Stimulated activated naive B cell treated with anti-CD40 and anti-IgM and Interleukin-4, amounts not matched to agents 10 μg/mL and 1 μg/mL and 100 μg/mL, for 72 hours (primary cell): ENCODE results near the gene RNF150.
A peak's percentile ranks its signal among the peaks of the same experiment; 100 is the strongest.
"Not testable (repeated sequence)": the region's sequence is repeated elsewhere in the genome, so short reads cannot be mapped to it uniquely, and the experiment has no call there.

Experiments
- ATAC-seq, 2 donors: fragments of 150-1000 bp; cut with Tn5 transposase; replicated peaks; 2 replicates each; pipeline ENCODE4 v1.10.0; 2021; ENCODE audit warnings: moderate library complexity in 1 of 2
- DNase-seq: peaks from one replicate; pipeline ENCODE4 v3.0.0; 2021
- H3K27ac Mint-ChIP-seq: one replicate; pipeline ENCODE4 v1.8.0; 2022; ENCODE audit warnings: mild to moderate bottlenecking, mixed read lengths
- H3K27me3 Mint-ChIP-seq, 2 donors: one replicate each; pipeline ENCODE4 v1.8.0; 2022; ENCODE audit warnings: mixed read lengths in 2 of 2
- H3K36me3 Mint-ChIP-seq, 2 donors: one replicate each; pipeline ENCODE4 v1.8.0; 2022; ENCODE audit warnings: mixed read lengths in 2 of 2, mild to moderate bottlenecking in 1 of 2
- H3K4me1 Mint-ChIP-seq, 2 donors: one replicate each; pipeline ENCODE4 v1.8.0; 2022; ENCODE audit warnings: mixed read lengths in 2 of 2, mild to moderate bottlenecking in 1 of 2
- H3K4me3 Mint-ChIP-seq, 2 donors: one replicate each; pipeline ENCODE4 v1.8.0; 2022; ENCODE audit warnings: mild to moderate bottlenecking in 2 of 2, mixed read lengths in 2 of 2, moderate library complexity in 1 of 2
- H3K9me3 Mint-ChIP-seq, 2 donors: one replicate each; pipeline ENCODE4 v1.8.0; 2022; ENCODE audit warnings: mixed read lengths in 2 of 2, mild to moderate bottlenecking in 1 of 2

The RNF150 gene

GRCh38 chr4:141077611-141078225 lies 55.6 kb downstream of the RNF150 start:
- DNase-seq (no peak), ATAC-seq (no peak)
- Mint-ChIP-seq H3K4me1 (no peaks in the 10 kb centered on the region), H3K4me3 (no peak overlapping the region), H3K36me3 (no peaks in the 10 kb centered on the region), H3K9me3 (no peaks in the 10 kb centered on the region), H3K27ac (no peak overlapping the region), H3K27me3 (no peaks in the 10 kb centered on the region)

GRCh38 chr4:141075553-141075952 lies 57.7 kb downstream of the RNF150 start:
- no peaks in the 10 kb centered on the region for H3K9me3 Mint-ChIP-seq
- ATAC-seq, result no peak

GRCh38 chr4:141074098-141074878 lies 59.0 kb downstream of the RNF150 start:
- Mint-ChIP-seq H3K4me3 (no peak overlapping the region), H3K9me3 (no peaks in the 10 kb centered on the region), H3K27ac (no peak overlapping the region), H3K27me3 (no peaks in the 10 kb centered on the region), H3K4me1 (no peaks in the 10 kb centered on the region), H3K36me3 (no peaks in the 10 kb centered on the region)
- DNase-seq (no peak), ATAC-seq (peak in 1 of 2 donors; percentile 34)

More at GRCh38 chr4:141075553-141075952, 57.7 kb downstream of the RNF150 start:
- Mint-ChIP-seq H3K27me3 (no peaks in the 10 kb centered on the region), H3K4me3 (no peak overlapping the region), H3K4me1 (no peaks in the 10 kb centered on the region), H3K36me3 (no peaks in the 10 kb centered on the region), H3K27ac (no peak overlapping the region)
- no peak for DNase-seq

- Mint-ChIP-seq H3K9me3 (no peaks in the 10 kb centered on the region), H3K27me3 (no peaks in the 10 kb centered on the region), H3K4me3 (no peak overlapping the region), H3K36me3 (no peaks in the 10 kb centered on the region), H3K4me1 (no peaks in the 10 kb centered on the region), H3K27ac (no peak overlapping the region)
- ATAC-seq, result no peak
- no peak for DNase-seq
These were observed 66.6 kb downstream of the RNF150 start for GRCh38 chr4:141066690-141067089.

GRCh38 chr4:141065872-141066271 lies 67.4 kb downstream of the RNF150 start:
- no peaks in the 10 kb centered on the region for H3K9me3 Mint-ChIP-seq
- no peaks in the 10 kb centered on the region for H3K27me3 Mint-ChIP-seq
- H3K36me3 Mint-ChIP-seq, result no peaks in the 10 kb centered on the region
- no peak overlapping the region for H3K4me3 Mint-ChIP-seq
- ATAC-seq (no peak), DNase-seq (no peak)
- H3K4me1 Mint-ChIP-seq, result no peaks in the 10 kb centered on the region
- no peak overlapping the region for H3K27ac Mint-ChIP-seq

GRCh38 chr4:141062651-141063050 lies 70.6 kb downstream of the RNF150 start:
- ATAC-seq (no peak), DNase-seq (no peak)
- no peaks in the 10 kb centered on the region for H3K36me3 Mint-ChIP-seq
- H3K27ac Mint-ChIP-seq, result no peak overlapping the region
- H3K4me3 Mint-ChIP-seq, result no peak overlapping the region
- no peaks in the 10 kb centered on the region for H3K9me3 Mint-ChIP-seq
- peaks cover 0 to 3% of the 10 kb centered on the region in 2 donors for H3K27me3 Mint-ChIP-seq
- H3K4me1 Mint-ChIP-seq, result no peaks in the 10 kb centered on the region

- no peaks in the 10 kb centered on the region for H3K4me1 Mint-ChIP-seq
- no peaks in the 10 kb centered on the region for H3K9me3 Mint-ChIP-seq
- H3K36me3 Mint-ChIP-seq, result no peaks in the 10 kb centered on the region
- H3K4me3 Mint-ChIP-seq, result no peak overlapping the region
- H3K27me3 Mint-ChIP-seq, result peaks cover 0 to 3% of the 10 kb centered on the region in 2 donors
- H3K27ac Mint-ChIP-seq, result no peak overlapping the region
- DNase-seq, result no peak
- ATAC-seq, result no peak
These were observed 74.4 kb downstream of the RNF150 start for GRCh38 chr4:141058591-141059512.

- H3K9me3 Mint-ChIP-seq, result no peaks in the 10 kb centered on the region
- H3K27me3 Mint-ChIP-seq, result peaks cover 0 to 3% of the 10 kb centered on the region in 2 donors
- no peak overlapping the region for H3K27ac Mint-ChIP-seq
- ATAC-seq (no peak), DNase-seq (no peak)
- no peaks in the 10 kb centered on the region for H3K36me3 Mint-ChIP-seq
- H3K4me1 Mint-ChIP-seq, result no peaks in the 10 kb centered on the region
- no peak overlapping the region for H3K4me3 Mint-ChIP-seq
These were observed 75.7 kb downstream of the RNF150 start for GRCh38 chr4:141057582-141057981.

GRCh38 chr4:141056473-141056872 lies 76.8 kb downstream of the RNF150 start:
- Mint-ChIP-seq H3K27ac (no peak overlapping the region), H3K9me3 (peaks cover 0 to 6% of the 10 kb centered on the region in 2 donors), H3K4me1 (no peaks in the 10 kb centered on the region), H3K27me3 (peaks cover 0 to 8% of the 10 kb centered on the region in 2 donors), H3K36me3 (no peaks in the 10 kb centered on the region), H3K4me3 (no peak overlapping the region)
- ATAC-seq, result no peak
- no peak for DNase-seq

GRCh38 chr4:141054446-141054845 lies 78.8 kb downstream of the RNF150 start:
- H3K9me3 Mint-ChIP-seq, result peaks cover 7 to 12% of the 10 kb centered on the region in 2 donors
- ATAC-seq (no peak), DNase-seq (no peak)
- H3K36me3 Mint-ChIP-seq, result no peaks in the 10 kb centered on the region
- no peak overlapping the region for H3K27ac Mint-ChIP-seq
- peaks cover 0 to 5% of the 10 kb centered on the region in 2 donors for H3K27me3 Mint-ChIP-seq
- no peak overlapping the region for H3K4me3 Mint-ChIP-seq
- no peaks in the 10 kb centered on the region for H3K4me1 Mint-ChIP-seq

GRCh38 chr4:141050999-141051398 lies 82.3 kb downstream of the RNF150 start:
- H3K36me3 Mint-ChIP-seq, H3K27ac Mint-ChIP-seq, H3K4me1 Mint-ChIP-seq, H3K27me3 Mint-ChIP-seq, H3K4me3 Mint-ChIP-seq, DNase-seq, ATAC-seq: not testable (repeated sequence)
- peaks cover 7 to 12% of the 10 kb centered on the region in 2 donors for H3K9me3 Mint-ChIP-seq

GRCh38 chr4:141047228-141047884 lies 85.9 kb downstream of the RNF150 start:
- ATAC-seq (no peak), DNase-seq (no peak)
- H3K4me1 Mint-ChIP-seq, result no peaks in the 10 kb centered on the region
- no peak overlapping the region for H3K4me3 Mint-ChIP-seq
- no peaks in the 10 kb centered on the region for H3K36me3 Mint-ChIP-seq
- H3K27me3 Mint-ChIP-seq, result peaks cover 0 to 5% of the 10 kb centered on the region in 2 donors
- peaks cover 7 to 12% of the 10 kb centered on the region in 2 donors for H3K9me3 Mint-ChIP-seq
- H3K27ac Mint-ChIP-seq, result no peak overlapping the region

- DNase-seq (no peak), ATAC-seq (no peak)
- Mint-ChIP-seq H3K4me1 (no peaks in the 10 kb centered on the region), H3K27me3 (no peaks in the 10 kb centered on the region), H3K9me3 (peaks cover 6 to 7% of the 10 kb centered on the region in 2 donors), H3K27ac (no peak overlapping the region), H3K36me3 (no peaks in the 10 kb centered on the region), H3K4me3 (no peak overlapping the region)
These were observed 87.0 kb downstream of the RNF150 start for GRCh38 chr4:141046255-141046654.

GRCh38 chr4:141045848-141046247 lies 87.4 kb downstream of the RNF150 start:
- Mint-ChIP-seq H3K36me3 (no peaks in the 10 kb centered on the region), H3K27ac (no peak overlapping the region), H3K9me3 (peaks cover 4 to 5% of the 10 kb centered on the region in 2 donors), H3K4me3 (no peak overlapping the region), H3K27me3 (no peaks in the 10 kb centered on the region), H3K4me1 (no peaks in the 10 kb centered on the region)
- DNase-seq (no peak), ATAC-seq (no peak)
